Measurements from ENCODE around the gene COL11A2.
A peak's percentile ranks its signal among the peaks of the same experiment; 100 is the strongest.

COL11A2 gene

DNA sequence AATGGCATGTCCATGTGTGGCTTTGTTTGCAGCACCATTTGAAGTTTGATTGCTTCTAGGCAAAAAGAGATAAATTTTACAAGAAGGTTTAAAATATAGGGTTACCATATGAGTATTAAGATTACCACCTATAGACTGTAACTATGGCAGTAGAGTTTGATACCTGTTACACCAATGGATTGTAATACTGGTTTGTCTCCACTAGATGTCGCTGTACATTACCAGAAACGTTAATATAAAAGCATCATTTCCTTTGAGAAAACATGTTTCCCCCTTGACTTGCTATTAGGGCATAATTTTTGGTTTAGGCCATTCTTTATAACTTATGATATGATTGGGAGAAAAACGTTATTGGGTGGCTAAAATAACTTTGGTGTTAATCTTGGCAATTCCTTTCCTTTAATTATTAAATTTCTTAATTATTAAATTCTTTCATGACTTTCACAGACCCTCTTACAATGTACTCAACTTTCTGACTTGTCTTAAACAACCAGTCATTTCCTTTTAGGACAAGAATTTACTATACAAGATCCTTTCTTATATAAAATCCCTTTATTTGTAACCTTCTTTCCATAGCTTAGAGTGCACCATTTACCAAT lies 73.6 kb downstream of the COL11A2 start:
- TF ChIP-seq TEAD4 (IDR thresholded peaks at IDR 0.05) (no peak), RAD21 (IDR thresholded peaks at IDR 0.05; ENCODE audit: low read depth) (peak; percentile 62)

- TF ChIP-seq TCF12 (IDR thresholded peaks at IDR 0.05; ENCODE audit: low read depth) (no peak), REST (IDR thresholded peaks at IDR 0.05; ENCODE audit: low read depth) (no peak), CEBPB (IDR thresholded peaks at IDR 0.05) (no peak), MAX (IDR thresholded peaks at IDR 0.05) (no peak), RAD21 (IDR thresholded peaks at IDR 0.05; ENCODE audit: low read depth) (no peak), EGR1 (IDR thresholded peaks at IDR 0.05) (no peak), FOXM1 (IDR thresholded peaks at IDR 0.05; ENCODE audit: borderline replicate concordance, low read depth) (no peak), ZBTB7A (IDR thresholded peaks at IDR 0.05; ENCODE audit: low read depth) (no peak), CREB1 (IDR thresholded peaks at IDR 0.05; ENCODE audit: low read depth) (no peak), EP300 (IDR thresholded peaks at IDR 0.05; ENCODE audit: borderline replicate concordance) (no peak), TAF1 (IDR thresholded peaks at IDR 0.05; ENCODE audit: low read depth) (no peak), TEAD4 (IDR thresholded peaks at IDR 0.05) (no peak), NFIC (IDR thresholded peaks at IDR 0.05) (no peak), YY1 (IDR thresholded peaks at IDR 0.05; ENCODE audit: low read depth) (no peak)
- TF ChIP-seq, protein P1, sequence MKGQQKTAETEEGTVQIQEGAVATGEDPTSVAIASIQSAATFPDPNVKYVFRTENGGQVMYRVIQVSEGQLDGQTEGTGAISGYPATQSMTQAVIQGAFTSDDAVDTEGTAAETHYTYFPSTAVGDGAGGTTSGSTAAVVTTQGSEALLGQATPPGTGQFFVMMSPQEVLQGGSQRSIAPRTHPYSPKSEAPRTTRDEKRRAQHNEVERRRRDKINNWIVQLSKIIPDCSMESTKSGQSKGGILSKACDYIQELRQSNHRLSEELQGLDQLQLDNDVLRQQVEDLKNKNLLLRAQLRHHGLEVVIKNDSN (IDR thresholded peaks at IDR 0.05): no peak
These were observed 74.4 kb downstream of the COL11A2 start for GRCh38 chr6:33117811-33118277.

GRCh38 chr6:33116841-33117711 lies 75.2 kb downstream of the COL11A2 start:
- TF ChIP-seq, protein P1 (IDR thresholded peaks at IDR 0.05): no peak
- TF ChIP-seq EP300 (IDR thresholded peaks at IDR 0.05; ENCODE audit: borderline replicate concordance) (no peak), EGR1 (IDR thresholded peaks at IDR 0.05) (no peak), FOXM1 (IDR thresholded peaks at IDR 0.05; ENCODE audit: borderline replicate concordance, low read depth) (no peak), TCF12 (IDR thresholded peaks at IDR 0.05; ENCODE audit: low read depth) (no peak), REST (IDR thresholded peaks at IDR 0.05; ENCODE audit: low read depth) (no peak), CEBPB (IDR thresholded peaks at IDR 0.05) (no peak), MAX (IDR thresholded peaks at IDR 0.05) (no peak)

GRCh38 chr6:33116417-33116816 lies 75.8 kb downstream of the COL11A2 start:
- no peak for TF ChIP-seq CEBPB (IDR thresholded peaks at IDR 0.05)
- TF ChIP-seq TCF12 (IDR thresholded peaks at IDR 0.05; ENCODE audit: low read depth): no peak
- TF ChIP-seq REST (IDR thresholded peaks at IDR 0.05; ENCODE audit: low read depth): no peak
- TF ChIP-seq FOXM1 (IDR thresholded peaks at IDR 0.05; ENCODE audit: borderline replicate concordance, low read depth): no peak
- TF ChIP-seq MAX (IDR thresholded peaks at IDR 0.05): no peak
- TF ChIP-seq TAF1 (IDR thresholded peaks at IDR 0.05; ENCODE audit: low read depth): no peak
- no peak for TF ChIP-seq RAD21 (IDR thresholded peaks at IDR 0.05; ENCODE audit: low read depth)
- no peak for TF ChIP-seq EP300 (IDR thresholded peaks at IDR 0.05; ENCODE audit: borderline replicate concordance)
- no peak for TF ChIP-seq NFIC (IDR thresholded peaks at IDR 0.05)
- TF ChIP-seq, protein P1 (IDR thresholded peaks at IDR 0.05): no peak
- no peak for TF ChIP-seq YY1 (IDR thresholded peaks at IDR 0.05; ENCODE audit: low read depth)
- no peak for TF ChIP-seq EGR1 (IDR thresholded peaks at IDR 0.05)
- TF ChIP-seq CREB1 (IDR thresholded peaks at IDR 0.05; ENCODE audit: low read depth): no peak
- no peak for TF ChIP-seq TEAD4 (IDR thresholded peaks at IDR 0.05)
